AML-193 (cell line): ENCODE measurements around the gene LPP.

ENCODE experiments used
- DNase-seq, 2 experiments: peaks; one replicate each; lab custom pipeline; 2025; lab: John Stamatoyannopoulos, UW

The LPP gene

GRCh38 chr3:188331166-188331565, 177.2 kb downstream of the LPP start:
- no peak for DNase-seq

GRCh38 chr3:188332085-188332484, 178.1 kb downstream of the LPP start:
- no peak for DNase-seq

DNA sequence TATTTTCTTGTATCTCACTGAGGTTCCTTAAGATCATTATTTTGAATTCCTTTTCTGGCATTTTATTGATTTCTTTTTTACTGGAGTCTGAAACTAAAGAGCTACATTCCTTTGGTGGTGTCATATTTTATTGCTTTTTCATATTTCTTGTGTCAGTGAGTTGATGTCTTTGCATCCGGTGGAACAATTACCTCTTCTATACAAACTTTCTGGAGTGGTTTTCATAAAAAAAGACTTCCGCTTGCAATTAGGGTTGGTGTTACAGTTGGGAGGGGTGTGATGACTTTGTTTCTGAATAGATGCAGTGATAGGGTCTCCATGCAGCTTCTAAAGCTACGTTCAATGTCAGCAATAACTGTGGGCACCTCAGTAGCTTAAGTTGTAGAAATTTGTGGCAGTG, 181.7 kb downstream of the LPP start:
- DNase-seq = no peak

DNA sequence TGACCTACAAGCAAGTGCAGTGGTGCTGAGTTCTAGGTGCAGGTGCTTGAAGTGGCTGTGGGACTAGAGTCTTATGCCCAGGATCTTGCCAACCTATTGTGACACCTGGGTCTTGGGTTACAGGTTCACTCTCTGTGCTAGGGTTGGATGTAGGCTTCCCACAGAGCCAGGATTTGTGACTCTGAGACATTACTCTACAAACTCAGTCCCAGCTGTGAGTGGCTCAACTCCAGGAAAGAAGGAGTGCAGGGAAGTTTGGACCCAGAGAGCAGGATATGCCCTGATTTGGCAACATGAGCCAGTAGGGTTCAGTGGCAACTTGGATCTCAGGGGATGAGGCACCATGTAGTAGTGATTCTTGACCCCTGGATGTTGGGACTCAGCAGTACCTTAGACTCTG, 182.2 kb downstream of the LPP start:
- DNase-seq = no peak

DNA sequence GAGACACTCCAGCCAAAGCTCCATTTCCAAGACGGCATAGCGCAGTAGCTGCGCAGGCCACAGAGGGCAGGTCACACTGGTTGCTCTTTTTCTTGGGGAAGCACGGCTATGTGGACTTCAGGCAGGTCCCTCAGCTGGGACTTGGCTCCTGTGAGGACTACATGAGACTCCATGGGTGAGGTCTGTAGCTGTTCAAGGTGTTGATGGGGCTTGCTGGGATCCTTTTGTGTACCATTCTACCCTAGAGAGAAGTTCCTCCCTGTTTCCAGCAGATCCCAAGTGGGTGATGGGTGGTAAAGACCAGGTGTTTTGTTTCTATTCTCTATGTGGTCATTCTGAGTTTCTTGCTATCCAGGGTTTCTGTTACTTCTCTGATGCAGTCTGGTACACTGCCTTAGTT, 183.3 kb downstream of the LPP start:
- DNase-seq = no peak

GRCh38 chr3:188338086-188338485, 184.1 kb downstream of the LPP start:
- no peak for DNase-seq

DNA sequence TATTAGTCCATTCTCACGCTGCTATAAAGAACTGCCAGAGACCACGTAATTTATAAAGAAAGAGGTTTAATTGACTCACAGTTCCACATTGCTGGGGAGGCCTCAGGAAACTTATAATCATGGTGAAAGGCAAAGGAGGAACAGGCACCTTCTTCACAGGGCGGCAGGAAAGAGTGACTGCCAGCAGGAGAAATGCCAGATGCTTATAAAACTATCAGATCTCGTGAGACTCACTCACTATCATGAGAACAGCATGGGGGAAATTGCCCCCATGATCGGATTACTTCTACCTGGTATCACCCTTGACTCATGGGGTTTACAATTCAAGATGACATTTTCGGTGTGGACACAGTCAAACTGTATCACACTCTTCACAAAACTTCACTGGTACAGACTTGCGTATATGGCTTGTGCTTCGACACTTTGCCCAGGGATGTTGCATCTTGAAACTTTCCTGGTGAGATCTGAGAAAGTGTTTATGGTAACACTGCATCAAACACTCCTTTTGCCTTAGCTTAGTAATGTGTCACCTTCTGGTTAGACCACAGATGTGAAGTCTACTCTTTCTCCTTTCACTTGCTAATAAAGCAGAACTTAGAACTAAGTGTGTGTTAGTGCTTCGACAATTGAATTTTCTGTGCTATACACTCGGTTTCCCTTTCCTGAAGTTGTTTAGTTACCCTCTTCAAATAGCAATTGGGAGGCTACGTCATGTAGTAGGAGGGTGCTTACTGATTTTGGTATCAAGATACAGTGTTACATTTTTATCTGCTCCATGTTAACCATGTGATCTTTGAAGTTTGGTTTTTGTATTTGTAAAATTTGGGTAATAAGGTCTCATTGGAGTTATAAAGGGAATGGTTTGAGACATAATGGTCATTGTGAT, 185.7 kb downstream of the LPP start:
- no peak for DNase-seq

DNA sequence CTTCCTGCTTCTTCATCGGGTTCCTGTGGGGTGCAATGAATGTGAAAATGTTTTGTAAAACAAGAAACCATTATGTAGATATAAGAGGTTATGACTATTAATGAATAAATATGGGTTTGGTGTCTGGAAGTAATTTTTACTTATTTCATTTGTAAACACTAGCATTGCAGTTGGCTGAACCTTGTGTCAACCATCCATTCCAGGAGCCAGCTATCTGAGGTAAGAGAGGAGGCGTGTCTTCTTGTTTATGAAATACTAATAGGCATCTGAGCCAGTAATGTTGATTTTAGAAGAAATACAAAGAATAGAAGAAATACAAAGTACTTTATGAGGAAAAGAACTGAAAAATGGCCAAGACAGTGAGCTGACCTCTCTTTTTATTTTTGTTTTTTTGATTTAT, 187.5 kb downstream of the LPP start:
- DNase-seq = no peak

- DNase-seq = no peak
Observed at GRCh38 chr3:188342991-188343732, 189.2 kb downstream of the LPP start.

DNA sequence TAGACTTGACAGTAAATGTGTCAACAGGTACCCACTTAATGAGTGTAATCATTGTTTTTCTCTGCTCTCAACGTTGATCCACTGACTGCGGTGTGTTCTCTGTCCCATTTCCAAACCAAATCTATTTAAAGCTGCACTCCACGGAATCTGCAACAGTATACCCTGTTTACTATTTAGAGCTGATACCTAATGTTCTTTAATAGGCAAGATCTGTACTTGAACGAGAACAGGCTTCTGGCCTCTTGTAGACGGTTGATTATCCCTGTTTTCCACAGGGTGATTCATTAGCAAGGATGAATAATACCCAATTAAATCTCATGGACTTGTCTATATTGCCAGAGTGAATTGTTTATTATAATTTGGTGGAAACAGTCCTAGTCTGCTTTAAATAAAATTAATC, 189.9 kb downstream of the LPP start:
- no peak for DNase-seq

- no peak for DNase-seq
Observed at GRCh38 chr3:188345223-188345622, 191.3 kb downstream of the LPP start.

- peak; percentile 12 to 35 for DNase-seq
Observed at GRCh38 chr3:188348435-188349244, 194.7 kb downstream of the LPP start.

- no peak for DNase-seq
Observed at GRCh38 chr3:188349351-188349901, 195.5 kb downstream of the LPP start.

- DNase-seq = no peak
Observed at GRCh38 chr3:188349933-188350332, 196.0 kb downstream of the LPP start.

- no peak for DNase-seq
Observed at GRCh38 chr3:188350961-188351360, 197.0 kb downstream of the LPP start.

- no peak for DNase-seq
Observed at GRCh38 chr3:188351648-188352047, 197.7 kb downstream of the LPP start.

DNA sequence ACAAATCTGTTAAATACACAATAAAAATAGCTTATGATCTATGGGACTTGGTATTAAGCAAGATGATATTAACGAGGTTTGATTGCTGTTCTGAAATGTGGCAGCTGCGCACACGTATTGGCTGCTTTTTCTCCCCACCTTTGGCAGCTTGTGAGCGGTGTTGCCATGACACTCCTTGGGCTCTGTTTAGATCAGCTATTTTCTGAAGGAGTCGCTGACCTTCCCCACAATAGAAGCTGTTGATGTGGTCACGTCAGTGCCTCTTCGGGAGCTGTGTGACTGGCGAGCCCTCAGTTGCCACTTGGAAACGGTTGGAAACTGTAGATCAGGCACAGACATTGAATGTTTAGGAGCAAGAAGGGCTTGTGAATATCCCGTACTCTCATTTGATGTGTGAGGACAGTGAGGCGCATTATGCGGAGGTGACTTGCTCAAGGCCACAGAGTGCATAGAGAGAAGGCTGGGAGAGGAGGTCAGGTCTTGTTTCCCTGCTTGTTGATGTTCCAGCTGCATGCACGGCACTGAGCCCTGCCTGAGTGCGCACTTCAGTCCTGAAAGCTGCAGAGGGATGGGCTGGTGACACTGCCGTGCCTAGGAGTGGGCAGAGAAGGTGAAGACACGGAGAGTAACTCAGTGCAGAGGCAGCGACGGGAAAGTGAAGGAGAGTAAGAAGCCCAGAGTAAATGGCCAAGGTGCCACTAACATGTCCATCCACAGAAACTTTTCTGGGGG, 198.4 kb downstream of the LPP start:
- DNase-seq = no peak

GRCh38 chr3:188353426-188353825, 199.5 kb downstream of the LPP start:
- peak; percentile 21 to 34 for DNase-seq

GRCh38 chr3:188358787-188359493, 205.0 kb downstream of the LPP start:
- peak; percentile 6 to 18 for DNase-seq

- DNase-seq = no peak
Observed at GRCh38 chr3:188360364-188360881, 206.5 kb downstream of the LPP start.

GRCh38 chr3:188361888-188362287, 207.9 kb downstream of the LPP start:
- no peak for DNase-seq
